Right lobe of liver (tissue), 6 donors: Measurements from ENCODE around the gene PCNT. TPM values are rescaled to one million over a fixed set of nuclear protein-coding genes. Genes with fewer than 3 reads are reported as not detected.
"Not testable (repeated sequence)": the region's sequence is repeated elsewhere in the genome, so short reads cannot be mapped to it uniquely, and the experiment has no call there.

ENCODE experiments used
- ATAC-seq, 4 donors: fragments of 200-7000 bp; cut with Tn5 transposase; one replicate each; pipeline ENCODE4 v1.9.1; 2020; ENCODE audit warnings: mild to moderate bottlenecking in 4 of 4, moderate library complexity in 4 of 4
- DNase-seq, 3 donors: peaks; one replicate each; pipeline ENCODE4 v3.0.0-alpha.2; 2020
- H3K27ac ChIP-seq, 3 donors: fragments of 200-600 bp; one replicate each; pipeline ENCODE4 v1.8.0; 2022
- H3K27me3 ChIP-seq, 2 donors: fragments of 200-600 bp; one replicate each; pipeline ENCODE4 v1.8.0; 2022
- H3K36me3 ChIP-seq, 4 donors: fragments of 200-600 bp; sonication (generic) in 1 of 4; one replicate each; pipeline versions ENCODE4 v1.5.1 to v1.8.0; 2017 to 2022; ENCODE audit warnings: control low read depth in 1 of 4
- H3K4me1 ChIP-seq, 4 donors: fragments of 200-600 bp; sonication (generic) in 1 of 4; one replicate each; pipeline versions ENCODE4 v1.5.1 to v1.8.0; 2017 to 2022; ENCODE audit warnings: control low read depth in 1 of 4
- H3K4me3 ChIP-seq, 3 donors: fragments of 200-600 bp; one replicate each; pipeline ENCODE4 v1.8.0; 2022
- H3K9me3 ChIP-seq, 4 donors: fragments of 200-600 bp; sonication (generic) in 1 of 4; one replicate each; pipeline versions ENCODE4 v1.5.1 to v1.8.0; 2017 to 2022; ENCODE audit warnings: control low read depth in 1 of 4
- POLR2A ChIP-seq: fragments of 450-650 bp; IDR thresholded peaks from one replicate; pipeline ENCODE4 v1.6.1; 2017; ENCODE audit warnings: antibody characterized with exemption, mild to moderate bottlenecking
- WGBS: methylation state at CpG from one replicate; pipeline ENCODE4 v1.1.6; 2018; ENCODE audit warnings: low coverage, low lambda C conversion rate; ENCODE audit not compliant: insufficient coverage; ENCODE audit errors: missing lambda C conversion rate; 5-methylcytosine and 5-hydroxymethylcytosine counted together
- intact Hi-C, 2 donors: fragments of 100-400 bp; cut with DNase I; formaldehyde crosslinking; loops; one replicate each; pipeline versions ENCODE4 v1.11.2 to v1.14.1; 2022
- total RNA-seq, 6 experiments: library from RNA; depleted of rRNA in 2 of 6; stranded (reverse); fragments of >200 nt in 2 of 6; fragmentation: NEBNext Ultra II Directional in 3 of 6; extraction: Animal tissue kit (Norgen Biotek cat#: 25700) in 3 of 6; gene quantifications; one replicate each; pipeline versions ENCODE4 v1.1.0 to v1.2.4, GENCODE V29; 2016 to 2023
- TF ChIP-seq, protein P1 (sequence below), 4 donors: fragments of 200-600 bp in 3 of 4; fragments of 450-650 bp in 1 of 4; IDR thresholded peaks; one replicate each; pipeline versions ENCODE4 v1.5.1 to v1.8.0; 2016 to 2022; ENCODE audit warnings: antibody characterized with exemption in 4 of 4, mild to moderate bottlenecking in 2 of 4
- donor health status: DM: no; HTN: yes; CAD: no.
- donor health status: DM: no; HTN: no; CAD: no.
- donor health status: DM: no; HTN: no; CAD: no.
- donor health status: DM: no; HTN: yes; CAD: no.
- donor health status: DM: no; HTN: yes; CAD: no.

The PCNT gene
- total RNA-seq, 6 experiments from 2014 or later, result 9.9 to 18.2 (median 14.1) TPM

DNA sequence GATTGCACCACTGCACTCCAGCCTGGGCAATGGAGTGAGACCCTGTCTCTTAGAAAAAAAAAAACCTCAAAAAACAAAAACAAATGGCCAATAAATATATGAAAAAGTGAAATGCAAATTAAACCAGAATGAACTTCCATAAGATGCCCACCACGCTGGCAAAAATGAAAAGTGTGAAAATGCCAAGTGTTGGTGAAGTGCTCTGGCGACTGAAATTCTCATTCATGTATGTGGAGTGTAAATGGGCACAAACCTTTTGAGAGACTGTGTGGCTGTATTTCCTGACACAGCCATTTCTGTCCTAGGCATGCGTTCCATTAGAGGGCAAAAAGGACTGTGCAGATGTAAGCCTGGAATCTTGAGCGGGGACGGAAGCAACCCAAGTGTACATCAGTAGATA is 19.5 kb upstream of the PCNT start:
- intact Hi-C loops, result no loop called here
- H3K4me1 ChIP-seq, result no peaks in the 10 kb centered on the region
- ATAC-seq (no peak), DNase-seq (no peak)
- no peaks in the 10 kb centered on the region for H3K9me3 ChIP-seq
- no peak overlapping the region for H3K27ac ChIP-seq
- no peak overlapping the region for H3K4me3 ChIP-seq
- no peaks in the 10 kb centered on the region for H3K27me3 ChIP-seq
- WGBS, result 79% methylated on average over 4 of the region's 5 CpGs
- TF ChIP-seq, protein P1, sequence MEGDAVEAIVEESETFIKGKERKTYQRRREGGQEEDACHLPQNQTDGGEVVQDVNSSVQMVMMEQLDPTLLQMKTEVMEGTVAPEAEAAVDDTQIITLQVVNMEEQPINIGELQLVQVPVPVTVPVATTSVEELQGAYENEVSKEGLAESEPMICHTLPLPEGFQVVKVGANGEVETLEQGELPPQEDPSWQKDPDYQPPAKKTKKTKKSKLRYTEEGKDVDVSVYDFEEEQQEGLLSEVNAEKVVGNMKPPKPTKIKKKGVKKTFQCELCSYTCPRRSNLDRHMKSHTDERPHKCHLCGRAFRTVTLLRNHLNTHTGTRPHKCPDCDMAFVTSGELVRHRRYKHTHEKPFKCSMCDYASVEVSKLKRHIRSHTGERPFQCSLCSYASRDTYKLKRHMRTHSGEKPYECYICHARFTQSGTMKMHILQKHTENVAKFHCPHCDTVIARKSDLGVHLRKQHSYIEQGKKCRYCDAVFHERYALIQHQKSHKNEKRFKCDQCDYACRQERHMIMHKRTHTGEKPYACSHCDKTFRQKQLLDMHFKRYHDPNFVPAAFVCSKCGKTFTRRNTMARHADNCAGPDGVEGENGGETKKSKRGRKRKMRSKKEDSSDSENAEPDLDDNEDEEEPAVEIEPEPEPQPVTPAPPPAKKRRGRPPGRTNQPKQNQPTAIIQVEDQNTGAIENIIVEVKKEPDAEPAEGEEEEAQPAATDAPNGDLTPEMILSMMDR (IDR thresholded peaks at IDR 0.05), result no peak
- TF ChIP-seq POLR2A, result no peak
- no peaks in the 10 kb centered on the region for H3K36me3 ChIP-seq

DNA sequence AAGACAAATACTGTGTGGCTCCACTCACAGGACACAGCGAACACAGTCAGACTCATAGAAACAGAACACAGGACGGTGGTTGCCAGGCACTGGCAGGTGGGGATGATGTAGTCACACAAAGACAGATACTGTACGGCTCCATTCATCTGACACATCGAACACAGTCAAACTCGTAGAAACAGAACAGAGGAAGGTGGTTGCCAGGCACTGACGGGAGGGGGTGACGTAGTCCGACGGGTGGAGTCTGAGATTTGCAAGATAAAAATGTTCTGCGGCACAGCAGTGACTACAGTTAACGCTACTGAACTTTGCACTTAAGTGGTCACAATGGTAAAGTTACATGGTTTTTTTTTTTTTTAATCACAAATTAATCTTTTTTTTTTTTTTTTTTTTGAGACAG is 19.0 kb upstream of the PCNT start:
- DNase-seq (no peak), ATAC-seq (no peak)
- no peaks in the 10 kb centered on the region for H3K27me3 ChIP-seq
- no peak overlapping the region for H3K27ac ChIP-seq
- TF ChIP-seq, protein P1 (IDR thresholded peaks at IDR 0.05), result no peak
- no peak for TF ChIP-seq POLR2A
- 96% methylated on average over 11 of the region's 11 CpGs for WGBS
- intact Hi-C loops, result no loop called here
- no peak overlapping the region for H3K4me3 ChIP-seq
- no peaks in the 10 kb centered on the region for H3K9me3 ChIP-seq
- H3K36me3 ChIP-seq, result no peaks in the 10 kb centered on the region
- no peaks in the 10 kb centered on the region for H3K4me1 ChIP-seq

- WGBS, result 67% methylated on average over 2 of the region's 2 CpGs
- ATAC-seq, result no peak
- Histone ChIP-seq H3K4me1 (no peaks in the 10 kb centered on the region), H3K36me3 (no peaks in the 10 kb centered on the region), H3K27me3 (no peaks in the 10 kb centered on the region), H3K9me3 (no peaks in the 10 kb centered on the region), H3K4me3 (no peak overlapping the region), H3K27ac (no peak overlapping the region)
- DNase-seq, result no peak
- intact Hi-C loops, result no loop called here
- TF ChIP-seq, protein P1 (IDR thresholded peaks at IDR 0.05), result no peak
- no peak for TF ChIP-seq POLR2A
Observed at GRCh38 chr21:46307625-46308024, 16.3 kb upstream of the PCNT start.

DNA sequence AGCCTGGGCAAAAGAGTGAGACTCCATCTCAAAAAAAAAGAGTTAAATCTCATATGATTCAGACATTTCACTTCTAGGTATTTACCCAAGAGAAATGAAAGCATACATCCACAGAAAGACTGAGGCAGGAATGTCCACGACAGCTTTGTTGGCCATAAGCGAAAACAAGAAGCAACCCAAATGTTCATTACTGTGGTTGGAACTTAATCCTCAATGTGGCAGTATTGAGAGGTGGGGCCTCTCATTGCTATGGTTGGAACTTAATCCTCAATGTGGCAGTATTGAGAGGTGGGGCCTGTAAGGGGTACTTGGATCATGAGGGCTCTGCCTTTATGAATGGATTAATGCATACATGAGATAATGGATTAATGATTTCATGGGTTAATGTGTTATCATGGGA is 15.5 kb upstream of the PCNT start:
- intact Hi-C loops, result no loop called here
- 95% methylated on average over 2 of the region's 2 CpGs for WGBS
- DNase-seq, result no peak
- no peaks in the 10 kb centered on the region for H3K27me3 ChIP-seq
- H3K4me3 ChIP-seq, result no peak overlapping the region
- no peaks in the 10 kb centered on the region for H3K9me3 ChIP-seq
- no peaks in the 10 kb centered on the region for H3K4me1 ChIP-seq
- no peak for ATAC-seq
- H3K36me3 ChIP-seq, result no peaks in the 10 kb centered on the region
- H3K27ac ChIP-seq, result no peak overlapping the region
- no peak for TF ChIP-seq POLR2A
- TF ChIP-seq, protein P1 (IDR thresholded peaks at IDR 0.05), result no peak

DNA sequence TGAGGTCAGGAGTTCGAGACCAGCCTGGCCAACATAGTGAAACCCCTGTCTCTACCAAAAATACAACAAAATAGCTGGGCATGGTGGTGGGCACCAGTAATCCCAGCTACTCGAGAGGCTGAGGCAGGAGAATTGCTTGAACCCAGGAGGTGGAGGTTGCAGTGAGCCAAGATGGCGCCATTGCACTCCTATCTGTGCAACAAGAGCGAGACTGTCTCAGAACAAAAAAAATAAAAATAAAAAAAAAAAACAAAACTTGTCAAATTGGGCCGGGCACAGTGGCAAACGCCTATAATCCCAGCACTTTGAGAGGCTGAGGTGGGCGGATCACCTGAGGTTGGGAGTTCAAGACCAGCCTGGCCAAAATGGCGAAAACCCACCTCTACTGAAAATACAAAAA is 13.7 kb upstream of the PCNT start:
- not testable (repeated sequence) for ATAC-seq

More for the DNA sequence above, 13.7 kb upstream of the PCNT start:
- H3K27ac ChIP-seq, H3K36me3 ChIP-seq, H3K9me3 ChIP-seq, H3K4me1 ChIP-seq, intact Hi-C loops, H3K4me3 ChIP-seq, DNase-seq, H3K27me3 ChIP-seq: not testable (repeated sequence)
- WGBS, result 97% methylated on average over 6 of the region's 8 CpGs
